Right kidney (tissue), 1 donor: ENCODE measurements around the gene CACNA1G.

Source experiments
- DNase-seq: peaks from one replicate; pipeline ENCODE4 v3.0.0-alpha.2; 2016

Gene CACNA1G

GRCh38 chr17:50656509-50656908 is 96.0 kb downstream of the CACNA1G start:
- DNase-seq = no peak

GRCh38 chr17:50657054-50657453 is 96.5 kb downstream of the CACNA1G start:
- DNase-seq = no peak

- no peak for DNase-seq
Measured at GRCh38 chr17:50657627-50658026, 97.1 kb downstream of the CACNA1G start.

- DNase-seq = no peak
Measured at GRCh38 chr17:50658616-50659015, 98.1 kb downstream of the CACNA1G start.

- DNase-seq = no peak
Measured at GRCh38 chr17:50659179-50659578, 98.7 kb downstream of the CACNA1G start.

- no peak for DNase-seq
Measured at GRCh38 chr17:50660042-50660886, 99.7 kb downstream of the CACNA1G start.

GRCh38 chr17:50660887-50661345 is 100.4 kb downstream of the CACNA1G start:
- no peak for DNase-seq

GRCh38 chr17:50661348-50661747 is 100.8 kb downstream of the CACNA1G start:
- no peak for DNase-seq

GRCh38 chr17:50661795-50662391 is 101.4 kb downstream of the CACNA1G start:
- no peak for DNase-seq

- no peak for DNase-seq
Measured at GRCh38 chr17:50662632-50663225, 102.2 kb downstream of the CACNA1G start.

- no peak for DNase-seq
Measured at GRCh38 chr17:50663812-50664374, 103.4 kb downstream of the CACNA1G start.

GRCh38 chr17:50664788-50665458 is 104.4 kb downstream of the CACNA1G start:
- DNase-seq = no peak

- DNase-seq = no peak
Measured at GRCh38 chr17:50665838-50666237, 105.3 kb downstream of the CACNA1G start.

- DNase-seq = no peak
Measured at GRCh38 chr17:50666316-50666715, 105.8 kb downstream of the CACNA1G start.

- no peak for DNase-seq
Measured at GRCh38 chr17:50667259-50668024, 106.9 kb downstream of the CACNA1G start.

- no peak for DNase-seq
Measured at GRCh38 chr17:50668025-50668837, 107.7 kb downstream of the CACNA1G start.

GRCh38 chr17:50668838-50669581 is 108.5 kb downstream of the CACNA1G start:
- no peak for DNase-seq

- DNase-seq = no peak
Measured at GRCh38 chr17:50672071-50672470, 111.6 kb downstream of the CACNA1G start.

GRCh38 chr17:50672831-50673551 is 112.5 kb downstream of the CACNA1G start:
- DNase-seq = no peak
